Activated T-helper 9 cell treated with anti-CD3 and anti-CD28 coated beads, Interleukin-2, amount 50 U/mL, for 16 hours (primary cell): ENCODE data around the gene ITGB7.
A peak's percentile ranks its signal among the peaks of the same experiment; 100 is the strongest.

Experiments used
- DNase-seq: peaks from one replicate; pipeline ENCODE4 v3.0.0-alpha.2; 2020; ENCODE audit warnings: low read depth

ITGB7 gene

DNA sequence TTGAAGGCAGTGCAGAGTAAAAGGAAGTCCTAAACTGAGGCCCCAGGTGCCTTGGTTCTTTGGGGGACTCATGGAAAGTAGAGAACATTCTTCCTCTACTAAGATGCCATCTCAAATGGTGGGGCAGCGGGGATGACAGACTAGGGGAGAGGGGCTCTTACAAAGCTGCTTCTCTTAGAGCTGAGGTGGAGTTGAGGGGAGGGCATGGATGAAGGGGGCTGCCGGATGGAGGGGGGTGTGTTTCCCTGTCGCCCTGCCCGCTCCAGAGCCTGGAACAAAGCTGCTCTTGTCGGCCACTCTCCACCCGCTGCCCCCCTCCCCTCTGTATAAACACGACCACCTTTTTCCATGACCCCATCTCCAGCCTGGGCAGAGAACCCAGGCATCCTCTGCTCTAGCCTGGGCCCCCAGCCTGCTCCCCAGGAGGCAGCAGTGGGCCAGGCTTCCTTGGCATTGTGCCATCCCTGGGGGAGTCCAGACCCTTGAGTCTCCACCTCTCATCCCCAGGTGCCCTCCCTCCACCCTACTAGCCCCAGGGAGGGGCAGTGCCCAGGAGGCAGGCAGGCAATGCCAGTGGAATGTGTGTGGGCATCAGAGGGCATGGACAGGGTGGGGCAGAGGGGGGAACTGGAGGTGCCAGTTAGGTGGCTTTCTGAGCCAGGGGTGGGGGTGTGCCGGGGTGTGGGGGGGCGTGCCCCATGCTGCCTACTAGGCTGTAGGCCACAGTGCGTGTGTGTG is 23.2 kb upstream of the ITGB7 start:
- DNase-seq, result no peak

DNA sequence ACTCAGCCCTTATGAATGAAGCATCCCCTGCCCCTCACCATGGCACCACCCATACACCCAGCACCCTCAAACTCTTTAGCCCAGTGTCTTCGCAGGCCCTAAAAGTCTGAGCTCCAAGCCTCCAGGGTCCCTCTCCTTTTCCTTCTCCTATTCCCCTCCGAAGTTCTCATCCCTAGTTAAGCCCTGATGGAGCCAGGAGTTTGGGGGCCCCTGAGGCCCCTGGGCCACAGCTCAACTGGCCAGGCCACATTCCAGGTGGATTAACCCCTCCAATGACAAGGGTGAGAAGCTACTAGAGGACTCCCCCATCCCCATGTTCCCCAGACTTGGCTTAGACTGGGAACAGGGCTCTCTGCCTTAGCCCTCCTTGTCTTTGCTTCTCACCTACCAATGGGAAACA is 22.4 kb upstream of the ITGB7 start:
- no peak for DNase-seq

DNA sequence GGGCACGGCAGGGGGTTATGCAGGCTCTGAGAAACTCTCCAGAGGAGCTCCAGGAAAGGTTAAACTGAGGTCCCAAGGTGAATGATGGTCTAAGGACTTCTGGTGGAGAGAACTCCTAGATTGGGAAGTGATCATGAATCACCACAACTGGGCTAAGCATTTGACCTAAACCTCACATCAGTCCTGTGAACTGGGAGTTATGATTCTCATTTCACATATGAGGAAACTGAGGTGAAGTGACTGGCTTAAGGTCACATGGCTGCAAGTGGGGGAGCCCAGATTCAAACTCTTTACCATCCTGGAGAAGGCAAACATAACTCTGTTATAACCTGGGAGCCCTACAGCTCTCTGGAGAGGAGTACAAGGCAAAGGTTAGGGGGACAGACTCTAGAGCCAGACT is 20.8 kb upstream of the ITGB7 start:
- DNase-seq, result no peak

DNA sequence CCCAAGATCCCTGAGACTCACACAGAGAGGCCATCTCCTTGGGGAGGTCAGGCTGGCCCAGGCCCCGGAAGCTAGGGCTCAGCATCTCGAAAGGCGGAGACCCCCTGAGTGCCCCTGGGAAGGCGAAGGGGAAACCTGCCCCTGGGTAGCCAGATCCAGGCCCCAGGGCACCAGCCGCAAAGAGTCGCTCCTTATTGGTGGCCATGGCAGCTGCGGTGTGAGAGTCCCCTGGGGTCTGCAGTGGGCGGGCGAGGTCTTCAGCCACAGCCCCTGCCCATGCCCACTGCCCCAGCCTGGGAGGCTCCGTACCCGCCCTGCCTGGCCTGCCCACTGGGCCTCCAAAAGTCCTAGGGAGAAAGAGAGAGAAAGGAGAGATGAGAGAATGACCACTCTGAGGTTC is 20.3 kb upstream of the ITGB7 start:
- DNase-seq, result no peak

GRCh38 chr12:53226815-53227214 is 19.8 kb upstream of the ITGB7 start:
- DNase-seq, result no peak

- DNase-seq, result no peak
Observed at GRCh38 chr12:53225635-53226424, 18.8 kb upstream of the ITGB7 start.

DNA sequence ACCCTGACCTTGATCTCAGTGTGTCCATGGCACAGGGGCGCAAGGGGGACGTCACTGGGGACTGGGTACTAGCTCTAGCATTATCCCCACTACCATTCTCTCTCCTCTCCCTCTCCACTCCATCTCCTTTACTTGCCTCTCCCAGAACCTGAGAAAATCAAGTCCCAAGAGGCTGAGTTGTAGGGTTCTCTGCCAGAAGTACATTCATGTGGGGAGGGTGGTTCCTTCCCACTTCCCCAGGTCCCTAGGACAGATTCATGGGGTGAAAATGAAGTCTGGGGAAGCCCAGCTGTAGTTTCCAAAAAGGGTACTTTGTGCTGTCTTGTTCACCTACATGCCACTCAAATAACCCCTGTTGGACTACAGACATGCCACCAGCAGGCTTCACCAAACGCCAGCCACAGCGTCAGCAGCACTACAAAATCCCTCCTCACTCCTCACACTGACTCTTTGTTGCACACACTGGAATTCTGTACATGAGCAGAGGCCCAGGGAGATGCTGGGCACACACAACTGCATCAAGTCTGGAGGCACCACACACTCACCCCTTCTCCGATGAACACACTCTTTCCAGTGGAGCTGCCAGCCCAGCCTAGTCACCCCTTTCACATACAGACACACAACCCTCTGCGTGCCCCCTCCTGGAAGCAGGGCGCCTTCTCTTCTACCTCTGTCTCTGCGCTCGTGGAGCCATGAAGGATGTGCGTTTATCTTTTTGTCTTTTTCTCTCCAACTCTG is 18.0 kb upstream of the ITGB7 start:
- no peak for DNase-seq

DNA sequence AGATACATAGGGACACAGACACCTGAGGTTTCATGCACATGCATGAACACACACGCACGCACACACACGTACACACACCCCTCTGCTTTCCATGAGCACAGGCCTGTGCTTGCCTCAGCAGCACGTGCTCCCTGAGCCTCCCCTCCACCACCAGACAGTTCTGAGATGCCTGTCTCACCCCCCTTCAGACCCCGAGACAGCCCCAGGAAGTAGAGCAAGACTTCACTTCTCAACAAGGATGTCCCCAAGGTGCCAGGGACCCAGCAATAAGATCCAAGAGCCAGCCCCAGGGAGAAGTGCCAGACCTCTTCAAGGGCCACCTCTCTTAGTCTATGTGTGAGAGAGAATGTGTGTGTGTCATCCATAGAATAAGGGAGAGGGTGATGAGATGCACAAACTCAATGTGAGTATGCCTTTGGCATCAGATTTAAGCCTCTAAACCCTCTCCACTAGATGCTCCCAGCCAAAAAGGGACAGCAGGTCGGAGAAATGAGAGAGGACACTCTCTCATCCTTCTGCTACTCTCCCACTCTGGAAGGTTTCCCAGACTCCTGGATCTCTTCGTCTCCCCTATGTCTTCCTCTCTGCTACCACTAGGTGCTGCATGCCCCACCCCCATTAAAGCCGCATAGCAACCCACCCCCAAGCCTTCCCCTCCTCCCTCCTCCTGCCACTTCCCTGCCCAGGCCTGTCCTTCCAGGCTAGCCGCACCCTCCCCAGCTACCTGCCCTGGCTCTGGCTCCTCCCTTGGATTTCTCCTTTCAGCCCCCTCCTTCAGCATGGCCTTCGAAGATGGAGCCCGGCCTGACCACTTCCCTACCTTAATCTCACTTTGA is 17.2 kb upstream of the ITGB7 start:
- no peak for DNase-seq

DNA sequence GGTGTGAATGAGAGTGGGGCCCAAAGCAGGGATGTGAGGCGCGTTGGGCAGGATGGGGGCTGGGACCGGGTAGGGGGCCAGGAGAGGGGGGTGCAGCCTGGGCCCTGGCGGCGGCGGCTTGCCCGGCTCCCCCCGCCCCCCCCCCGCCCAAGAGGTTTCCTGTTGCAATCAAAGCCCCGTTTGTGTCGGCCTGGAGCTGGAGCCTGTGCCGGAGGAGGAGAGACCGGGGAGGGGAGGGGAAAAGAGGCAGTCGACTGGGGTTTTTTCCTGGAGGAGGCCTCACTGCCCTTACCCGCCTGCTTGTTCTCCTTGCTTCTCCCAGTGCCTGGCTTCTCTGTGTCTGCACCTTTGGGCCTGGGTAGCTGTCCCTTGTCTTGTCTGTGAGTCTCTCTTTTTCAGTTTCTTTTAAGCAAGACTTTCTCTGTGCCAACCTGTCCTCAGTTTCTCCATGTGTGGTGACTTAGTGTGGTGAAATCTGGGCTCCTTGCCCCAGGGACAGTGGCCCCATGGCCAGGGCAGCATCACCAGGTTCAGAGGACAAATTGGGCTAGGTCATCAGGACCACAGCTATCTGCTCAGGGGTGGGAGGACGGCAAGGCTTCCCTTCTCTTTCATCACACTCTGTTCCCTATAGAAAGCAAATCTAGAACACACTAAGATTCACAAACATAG is 16.5 kb upstream of the ITGB7 start:
- no peak for DNase-seq

DNA sequence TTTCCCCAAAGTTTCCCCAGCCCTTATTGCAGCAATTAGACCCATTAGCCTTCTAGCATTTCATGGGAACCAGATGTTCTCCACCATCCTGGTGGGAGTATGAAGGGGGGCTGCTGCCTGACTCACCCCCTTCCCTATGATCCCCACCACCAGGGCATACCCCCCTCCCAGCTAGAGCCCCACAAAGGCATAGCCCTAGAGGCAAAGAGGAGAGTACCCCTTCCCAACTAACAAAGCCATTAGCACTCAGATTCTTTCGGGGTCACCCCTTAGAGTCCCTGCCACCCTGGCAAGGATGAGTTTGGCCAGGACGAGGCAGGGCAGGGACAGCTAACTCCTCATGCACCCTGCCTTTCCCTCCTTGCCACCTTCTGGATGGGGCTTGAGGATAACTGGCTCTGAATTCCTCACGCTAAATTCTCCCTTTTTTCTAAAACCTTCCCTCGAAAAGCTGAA is 15.8 kb upstream of the ITGB7 start:
- DNase-seq, result no peak

DNA sequence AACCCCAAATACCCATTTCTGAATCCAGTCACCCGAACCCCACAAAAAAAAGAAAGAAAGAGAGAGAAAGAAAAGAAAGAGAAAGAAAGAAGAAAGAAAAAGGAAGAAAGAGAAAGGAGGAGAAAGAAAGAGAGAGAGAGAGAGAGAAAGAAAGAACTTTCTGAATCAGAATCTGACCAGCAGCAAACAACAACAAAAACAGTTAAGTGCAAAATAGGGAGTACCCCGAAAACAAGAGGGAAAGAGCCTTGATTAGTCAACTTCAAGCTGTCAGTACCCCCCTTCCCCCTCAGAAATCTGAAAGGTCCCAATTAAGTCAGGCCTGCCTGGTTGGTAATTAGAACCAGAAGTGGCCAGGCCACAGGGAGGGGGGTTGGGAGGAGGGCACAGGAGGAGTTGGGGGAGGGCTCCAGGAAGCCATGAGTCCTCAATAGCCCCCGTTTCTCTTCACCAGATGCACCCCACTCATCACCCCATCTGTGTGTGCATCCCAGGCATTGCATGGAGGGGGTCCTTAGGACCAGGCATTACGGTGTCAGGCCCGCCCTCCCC is 15.2 kb upstream of the ITGB7 start:
- no peak for DNase-seq

DNA sequence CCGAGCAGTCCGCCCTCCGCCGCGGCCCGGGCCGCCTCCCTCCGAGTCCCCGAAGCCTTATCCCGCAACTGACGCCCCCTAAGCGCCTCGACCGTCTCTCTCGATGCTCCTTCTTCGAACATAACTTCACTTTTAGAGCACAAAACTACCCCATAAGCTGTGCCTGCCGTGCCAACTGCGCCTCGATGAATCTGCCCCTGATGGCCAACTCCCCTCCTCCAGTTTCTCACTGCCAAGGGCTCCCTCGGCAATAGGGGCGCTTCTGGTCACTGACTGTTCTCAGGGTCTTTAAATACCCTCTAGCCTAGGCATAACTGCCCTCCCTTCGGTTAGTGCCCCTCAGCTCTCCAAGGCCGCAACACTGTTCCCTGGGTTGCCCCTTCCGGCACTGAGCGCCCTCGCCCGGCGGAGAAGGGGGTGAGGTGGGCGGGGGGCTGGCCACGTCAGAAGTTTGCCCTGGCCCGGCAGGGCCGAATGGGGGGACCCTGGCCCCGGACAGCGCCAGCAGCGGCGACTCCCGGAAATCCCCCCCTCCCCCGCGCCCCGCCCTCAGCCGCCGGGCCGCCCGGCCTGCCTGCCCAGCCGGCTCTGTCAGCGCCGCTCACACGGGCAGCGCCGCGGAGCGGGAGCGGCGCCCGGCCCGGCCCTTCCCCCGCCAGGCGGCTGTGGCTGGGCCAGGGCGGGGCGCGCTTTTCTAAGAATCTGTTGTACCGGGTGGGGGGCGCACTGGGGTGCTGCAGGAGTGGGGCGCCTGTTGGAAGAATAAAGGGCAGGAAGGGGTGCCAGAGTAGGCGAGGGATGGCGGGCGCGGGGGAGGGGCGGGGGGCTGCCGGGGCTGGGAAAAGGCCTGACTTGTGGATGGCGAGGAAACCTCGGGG is 14.4 kb upstream of the ITGB7 start:
- peak; percentile 37 for DNase-seq

DNA sequence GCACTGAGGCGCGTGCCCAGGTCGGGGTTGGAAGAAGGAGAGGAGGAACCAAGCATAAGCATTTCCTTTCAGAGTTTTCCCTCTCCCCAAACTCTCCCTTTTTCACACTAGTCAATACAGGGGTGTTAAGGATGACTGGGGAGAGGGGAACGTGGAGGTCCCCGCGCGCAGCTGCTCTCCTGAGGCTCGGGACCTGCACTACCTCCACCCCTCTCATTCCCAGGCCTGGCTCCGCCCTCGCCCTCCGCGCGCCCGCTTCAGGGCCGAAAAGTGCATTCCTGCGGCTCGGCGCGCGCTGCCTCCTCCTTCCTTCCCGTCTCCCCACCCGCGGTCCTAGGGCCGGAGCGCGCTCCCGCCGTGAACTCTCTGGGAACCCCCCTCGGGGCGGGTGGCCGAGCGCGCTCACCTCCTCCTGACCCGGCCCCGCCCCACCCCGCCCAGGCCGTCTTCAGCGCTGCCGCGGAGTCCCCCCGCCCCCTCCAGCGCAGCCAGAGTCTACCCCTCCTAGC is 13.7 kb upstream of the ITGB7 start:
- peak; percentile 74 for DNase-seq

DNA sequence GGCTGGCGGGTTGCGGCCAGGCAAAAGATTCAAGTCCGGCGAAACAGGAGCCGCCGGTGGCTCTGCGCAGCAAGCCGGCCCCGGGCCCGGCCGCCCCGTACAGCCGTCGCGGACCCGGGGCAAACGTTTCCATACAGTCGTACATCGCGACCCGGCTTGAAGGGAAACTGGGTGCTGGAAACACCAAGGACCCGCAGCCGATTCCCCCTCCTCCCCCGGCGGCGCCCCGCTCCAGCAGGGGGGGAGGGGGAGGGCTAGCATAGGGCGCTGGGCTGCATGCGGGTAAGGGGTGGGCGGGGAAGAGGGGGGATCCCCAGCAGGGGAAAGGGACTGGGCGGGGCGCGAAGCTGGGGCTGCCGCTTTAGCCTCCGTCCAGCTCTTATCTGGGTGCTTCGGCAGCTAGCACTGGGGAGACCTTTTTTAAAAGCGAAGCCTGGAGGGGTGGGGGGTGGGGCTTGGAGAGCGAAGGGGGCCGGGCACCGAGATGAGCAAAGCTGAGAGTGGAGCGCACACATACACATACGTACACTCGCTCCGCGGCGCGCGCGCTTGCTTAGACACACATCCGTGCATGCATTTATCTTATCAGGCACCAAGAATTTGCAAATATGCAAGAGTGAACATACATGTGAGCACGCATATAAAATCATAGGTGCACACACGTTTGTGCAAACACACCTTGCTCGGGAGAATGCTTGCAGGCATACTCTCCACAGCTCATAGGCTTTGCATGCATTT is 13.1 kb upstream of the ITGB7 start:
- peak; percentile 63 for DNase-seq

GRCh38 chr12:53219292-53219955 is 12.4 kb upstream of the ITGB7 start:
- DNase-seq, result peak; percentile 64

DNA sequence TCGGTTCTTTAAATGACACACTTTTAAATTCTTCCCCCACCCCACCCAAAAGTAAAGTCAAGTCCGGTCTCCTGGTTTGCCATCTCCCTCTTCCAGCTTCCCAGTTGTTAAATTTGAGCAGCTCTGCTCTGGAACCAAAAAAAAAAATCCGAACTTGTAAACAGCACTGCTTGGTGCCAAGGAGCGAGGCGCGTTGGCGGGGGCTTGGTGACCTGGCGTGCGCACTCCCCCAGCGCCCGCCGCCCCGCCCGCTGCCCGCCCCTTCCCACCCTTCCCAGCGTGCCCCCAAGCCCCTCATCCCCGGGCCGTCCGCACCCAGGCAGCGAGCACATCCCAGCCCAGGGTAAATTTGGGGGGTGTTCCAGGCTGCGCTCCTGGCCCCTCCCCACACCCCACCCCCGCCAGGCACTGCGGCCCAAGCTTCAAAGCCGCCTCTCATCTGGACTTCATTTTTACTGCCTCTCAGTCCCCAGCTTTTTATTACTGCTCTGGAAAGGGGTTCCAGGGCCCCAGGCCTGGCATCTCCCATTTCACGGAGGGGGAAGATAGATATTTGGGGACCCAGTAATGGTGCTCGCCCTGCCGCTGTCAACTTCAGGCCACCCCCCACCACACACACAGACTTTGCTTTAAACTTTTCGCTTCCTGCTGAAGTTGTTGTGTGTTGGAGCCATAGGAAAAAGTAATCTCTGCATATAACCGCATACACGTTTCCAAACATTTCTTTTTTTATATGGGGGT is 11.7 kb upstream of the ITGB7 start:
- no peak for DNase-seq

DNA sequence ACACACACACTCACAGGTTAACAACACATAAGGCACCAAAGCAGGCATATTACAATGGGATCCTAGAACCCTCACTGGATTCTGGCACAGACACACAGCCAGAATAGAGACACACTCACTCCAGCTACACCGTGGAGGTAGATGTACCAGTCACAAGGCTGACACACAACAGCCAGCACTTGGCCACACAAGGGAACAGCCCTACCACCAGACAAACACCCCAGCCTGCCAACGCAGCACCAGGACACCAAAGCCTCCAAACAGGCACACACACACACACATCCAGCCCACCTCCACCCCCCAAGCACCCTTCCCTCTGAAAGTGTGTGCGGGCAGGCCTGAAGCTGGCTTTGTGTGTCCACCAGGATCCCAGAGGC is 10.9 kb upstream of the ITGB7 start:
- no peak for DNase-seq
